Stimulated activated CD4-positive, alpha-beta T cell treated with anti-CD3 and anti-CD28 coated beads, Interleukin-15, amount 100 ng/mL, for 1 hour (primary cell): Measurements from ENCODE around the gene LOC101059915.
"Not testable (repeated sequence)": the region's sequence is repeated elsewhere in the genome, so short reads cannot be mapped to it uniquely, and the experiment has no call there.

Experiments
- DNase-seq, 2 donors: peaks; one replicate each; pipeline ENCODE4 v3.0.0-alpha.2; 2020; ENCODE audit warnings: low read depth in 1 of 2, low spot score in 1 of 2

LOC101059915 gene

DNA sequence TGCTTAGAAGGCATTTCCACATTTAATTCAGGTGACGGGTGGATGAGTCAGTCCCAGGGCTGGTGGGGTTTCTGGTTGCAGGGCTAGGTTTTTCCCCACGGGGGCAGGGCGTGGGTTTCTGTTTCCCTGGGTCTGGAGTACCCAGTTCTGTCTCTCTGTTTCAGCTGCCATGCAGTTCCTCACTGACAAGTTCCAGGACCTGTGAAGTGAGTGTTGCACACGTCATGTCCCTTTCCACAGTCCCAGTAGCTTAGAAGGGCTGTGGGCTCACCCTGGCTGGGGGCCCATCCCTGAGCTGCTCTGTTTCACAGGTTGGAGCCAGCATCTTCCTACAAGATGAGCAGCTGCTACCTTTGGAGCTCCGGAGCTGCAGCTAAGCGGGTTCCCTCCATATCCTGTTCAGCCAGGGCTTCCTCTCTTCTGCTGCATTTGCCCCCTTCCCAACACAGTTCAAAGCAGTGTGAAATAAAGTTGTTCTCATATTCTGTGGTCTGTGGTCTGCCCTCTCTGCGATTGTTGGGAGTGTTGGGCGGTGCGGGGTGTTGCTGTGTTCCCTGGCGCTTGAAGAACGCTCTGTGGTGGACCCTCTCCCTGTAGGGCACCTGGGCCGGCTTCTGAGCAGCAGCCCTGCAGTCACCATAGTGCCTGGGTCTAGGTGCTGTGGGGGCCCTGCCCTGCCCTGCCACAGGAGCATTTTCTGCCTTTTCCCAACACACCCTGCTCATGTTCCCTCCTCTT is 3.9 kb downstream of the LOC101059915 start:
- peak in 1 of 2 donors; percentile 50 for DNase-seq

DNA sequence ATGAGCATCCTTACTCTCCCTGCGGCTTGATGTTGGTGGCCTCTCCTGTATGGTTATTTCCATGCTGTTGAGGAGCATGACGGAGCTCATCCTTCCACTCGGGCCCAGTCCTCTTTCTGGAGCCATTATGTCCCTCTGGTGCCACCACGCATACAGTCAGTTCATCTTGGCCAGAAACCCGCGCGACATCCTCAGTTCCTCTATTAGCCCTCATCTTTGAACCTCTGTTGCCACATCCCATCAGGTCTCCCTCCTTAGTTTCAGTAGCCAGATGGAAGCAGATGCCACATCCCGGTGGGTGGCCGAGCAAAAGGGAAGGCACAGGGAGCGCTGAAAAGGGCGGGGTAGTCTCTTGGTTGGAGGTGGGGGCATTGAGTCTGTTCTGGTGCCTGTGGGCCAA is 4.6 kb downstream of the LOC101059915 start:
- DNase-seq, result no peak

DNA sequence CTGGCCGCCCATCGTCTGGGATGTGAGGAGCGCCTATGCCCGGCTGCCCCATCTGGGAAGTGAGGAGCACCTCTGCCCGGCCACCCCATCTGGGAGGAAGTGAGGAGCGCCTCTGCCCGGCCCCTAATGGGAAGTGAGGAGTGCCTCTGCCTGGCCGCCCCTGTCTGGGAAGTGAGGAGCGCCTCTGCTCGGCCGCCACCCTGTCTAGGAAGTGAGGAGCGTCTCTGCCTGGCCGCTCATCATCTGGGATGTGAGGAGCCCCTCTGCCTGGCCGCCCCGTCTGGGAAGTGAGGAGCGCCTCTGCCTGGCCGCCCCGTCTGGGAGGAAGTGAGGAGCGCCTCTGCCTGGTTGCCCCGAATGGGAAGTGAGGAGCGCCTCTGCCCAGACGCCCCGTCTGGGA is 8.3 kb downstream of the LOC101059915 start:
- not testable (repeated sequence) for DNase-seq

DNA sequence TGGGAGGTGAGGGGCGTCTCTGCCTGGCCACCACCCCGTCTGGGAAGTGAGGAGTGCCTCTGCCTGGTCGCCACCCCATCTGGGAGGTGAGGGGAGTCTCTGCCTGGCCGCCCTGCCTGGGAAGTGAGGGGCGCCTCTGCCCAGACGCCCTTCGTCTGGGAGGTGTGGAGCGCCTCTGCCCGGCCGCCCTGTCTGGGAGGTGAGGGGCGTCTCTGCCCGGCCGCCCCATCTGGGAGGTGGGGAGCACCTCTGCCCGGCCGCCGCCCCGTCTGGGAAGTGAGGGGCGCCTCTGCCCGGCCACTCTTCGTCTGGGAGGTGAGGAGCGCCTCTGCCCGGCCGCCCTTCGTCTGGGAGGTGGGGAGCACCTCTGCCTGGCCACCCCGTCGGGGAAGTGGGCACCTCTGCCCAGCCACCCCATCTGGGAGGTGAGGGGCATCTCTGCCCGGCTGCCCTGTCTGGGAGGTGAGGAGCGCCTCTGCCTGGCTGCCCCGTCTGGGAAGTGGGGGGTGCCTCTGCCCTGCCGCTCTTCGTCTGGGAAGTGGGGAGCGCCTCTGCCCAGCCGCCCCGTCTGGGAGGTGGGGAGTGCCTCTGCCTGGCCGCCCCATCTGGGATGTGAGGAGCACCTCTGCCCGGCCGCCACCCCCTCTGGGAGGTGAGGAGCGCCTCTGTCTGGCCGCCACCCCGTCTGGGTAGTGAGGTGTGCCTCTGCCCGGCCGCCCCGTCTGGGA is 8.9 kb downstream of the LOC101059915 start:
- DNase-seq, result not testable (repeated sequence)

DNA sequence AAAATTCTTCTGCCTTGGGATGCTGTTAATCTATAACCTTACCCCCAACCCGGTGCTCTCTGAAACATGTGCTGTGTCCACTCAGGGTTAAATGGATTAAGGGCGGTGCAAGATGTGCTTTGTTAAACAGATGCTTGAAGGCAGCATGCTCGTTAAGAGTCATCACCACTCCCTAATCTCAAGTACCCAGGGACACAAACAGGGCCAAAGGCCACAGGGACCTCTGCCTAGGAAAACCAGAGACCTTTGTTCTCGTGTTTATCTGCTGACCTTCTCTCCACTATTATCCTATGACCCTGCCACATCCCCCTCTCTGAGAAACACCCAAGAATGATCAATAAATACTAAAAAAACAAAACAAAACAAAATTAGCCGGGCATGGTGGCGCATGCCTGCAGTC is 9.8 kb downstream of the LOC101059915 start:
- DNase-seq, result not testable (repeated sequence)

DNA sequence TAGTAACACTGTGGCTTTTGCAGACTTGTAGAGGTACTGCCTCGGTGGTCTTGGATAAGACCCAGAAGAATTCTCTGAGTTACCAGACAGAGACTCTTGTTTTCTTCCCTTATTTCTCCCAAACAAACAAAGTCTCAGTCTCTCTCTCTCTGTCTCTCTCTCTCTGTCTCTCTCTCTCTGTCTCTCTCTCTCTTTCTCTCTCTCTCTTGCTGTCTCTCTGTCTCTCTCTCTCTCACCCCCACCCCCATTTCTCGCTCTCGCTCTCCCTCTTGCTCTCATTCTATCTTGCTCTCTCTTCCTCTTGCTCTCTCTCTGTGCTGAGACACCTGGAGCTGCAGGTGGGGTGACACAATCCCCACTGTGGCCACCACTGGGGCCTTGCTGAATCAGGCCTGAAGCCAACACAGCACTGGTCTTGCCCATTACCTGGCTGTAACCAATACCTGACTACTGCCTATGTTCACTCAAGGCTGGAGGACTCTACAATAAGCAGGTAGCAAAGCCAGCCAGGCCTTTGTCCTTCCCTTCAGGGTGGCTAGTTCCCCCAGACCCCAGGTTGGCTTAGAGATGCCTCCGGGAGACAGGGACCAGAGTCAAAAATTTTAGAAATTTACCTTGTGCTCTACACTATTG is 12.3 kb downstream of the LOC101059915 start:
- no peak for DNase-seq

DNA sequence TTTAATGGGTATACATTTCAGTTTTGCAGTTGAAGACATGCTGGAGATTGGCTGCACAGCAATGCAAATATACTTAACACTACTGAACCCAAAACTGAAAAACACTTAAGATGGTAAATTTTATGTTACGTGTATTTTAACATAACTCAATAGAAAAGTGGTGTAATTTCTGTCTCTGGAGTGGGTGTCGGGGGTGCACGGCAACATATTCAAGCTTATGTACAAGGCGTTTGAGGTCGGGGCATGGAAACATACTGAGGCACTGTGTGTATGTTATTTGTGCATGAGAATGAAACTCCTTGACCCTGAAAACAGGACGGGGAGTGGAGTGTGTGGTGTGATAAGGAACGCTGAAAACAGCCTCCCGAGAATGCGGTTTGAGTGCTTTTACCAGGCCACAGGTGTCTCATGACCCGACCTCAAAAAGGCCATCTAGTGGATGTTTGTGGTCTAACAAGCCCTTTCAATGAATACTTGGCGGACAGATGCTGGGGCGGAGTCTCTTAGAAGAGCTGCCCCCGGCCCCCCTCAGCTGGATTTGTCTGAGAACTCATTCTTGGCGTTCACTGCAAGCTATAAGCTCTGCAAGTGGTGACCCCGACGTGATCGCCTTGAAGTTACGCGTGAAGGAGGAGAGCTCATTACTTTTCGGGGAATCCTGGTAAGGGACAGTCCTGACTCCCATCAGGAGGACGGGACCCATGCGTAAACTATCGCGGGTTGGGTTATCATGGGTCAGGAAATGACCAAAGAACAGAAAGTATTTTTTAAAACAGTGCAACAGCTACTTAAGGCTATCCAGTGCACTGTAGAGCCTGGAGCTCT is 29.5 kb downstream of the LOC101059915 start:
- not testable (repeated sequence) for DNase-seq

DNA sequence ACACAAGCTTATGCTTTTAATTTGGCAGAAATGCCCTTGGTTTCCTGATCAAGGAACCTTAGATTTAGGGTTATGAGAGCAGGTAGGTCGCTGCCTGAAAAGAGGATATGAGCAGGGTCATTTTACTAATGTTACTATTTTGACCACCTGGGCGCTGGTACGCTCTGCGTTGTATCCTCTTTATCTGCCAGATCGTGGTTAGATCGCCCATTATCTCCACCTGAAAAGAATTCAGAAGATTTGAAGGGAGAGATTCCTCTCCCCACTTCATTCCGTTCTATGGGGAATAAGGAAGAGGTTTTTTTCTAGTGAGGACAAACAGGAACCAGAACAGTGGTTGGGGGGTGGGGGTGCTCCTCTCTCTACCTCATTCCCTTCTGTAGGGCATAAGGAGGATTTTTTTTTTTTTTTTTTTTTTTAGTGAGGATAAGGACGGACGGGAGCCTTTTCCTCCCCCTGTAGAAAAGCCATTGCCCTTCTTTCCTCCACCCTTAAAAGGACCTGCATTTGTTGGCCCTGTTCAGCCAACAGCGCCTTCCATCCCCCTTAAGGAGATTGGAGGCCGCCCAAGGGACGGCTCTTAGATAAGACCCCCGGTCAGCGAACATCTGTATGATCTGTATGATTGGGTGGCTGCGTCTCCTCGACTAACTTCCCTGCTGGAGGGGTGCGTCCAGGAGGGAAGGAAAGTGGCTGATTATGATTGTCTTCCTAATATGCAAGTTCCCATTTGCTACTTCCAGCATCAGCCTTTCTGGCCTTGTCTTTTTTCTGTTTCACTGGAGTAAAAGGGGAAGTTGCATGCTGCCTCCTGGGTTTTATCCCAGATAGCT is 30.3 kb downstream of the LOC101059915 start:
- DNase-seq, result not testable (repeated sequence)

DNA sequence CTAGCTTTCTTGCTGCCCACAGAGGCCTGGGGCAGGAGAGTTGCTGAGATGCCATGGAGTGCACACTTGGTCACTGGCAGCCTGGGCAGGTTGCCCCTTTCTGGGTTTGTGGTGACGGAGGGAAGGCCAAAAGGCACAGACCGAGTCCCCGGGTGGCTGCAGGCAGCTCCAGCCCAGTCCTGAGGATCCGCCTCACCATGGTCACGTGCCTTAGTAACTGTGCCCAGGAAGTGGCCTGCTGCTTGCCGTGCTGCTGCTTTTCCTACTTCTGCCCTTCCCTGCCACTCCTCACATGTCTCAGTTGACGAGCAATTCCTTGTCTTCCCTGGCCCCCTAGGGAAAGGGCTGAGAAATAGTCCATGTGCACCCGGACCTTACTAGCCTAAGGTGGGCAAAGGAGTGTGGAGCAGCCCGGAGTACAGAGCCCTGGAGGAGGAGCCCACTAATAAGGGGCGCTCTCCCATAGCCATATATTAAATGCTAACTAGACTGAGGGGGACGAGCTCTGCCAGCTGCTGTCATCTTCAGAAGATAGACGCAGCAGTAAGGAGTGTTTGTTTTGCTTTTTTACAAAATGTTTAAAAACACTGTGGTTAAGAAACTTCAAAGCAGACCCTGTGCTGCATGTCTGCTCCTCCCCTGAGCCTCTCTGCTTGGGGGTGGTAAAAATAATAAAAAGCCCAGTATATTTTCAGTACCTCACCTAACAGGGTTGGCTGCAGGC is 31.1 kb downstream of the LOC101059915 start:
- not testable (repeated sequence) for DNase-seq

DNA sequence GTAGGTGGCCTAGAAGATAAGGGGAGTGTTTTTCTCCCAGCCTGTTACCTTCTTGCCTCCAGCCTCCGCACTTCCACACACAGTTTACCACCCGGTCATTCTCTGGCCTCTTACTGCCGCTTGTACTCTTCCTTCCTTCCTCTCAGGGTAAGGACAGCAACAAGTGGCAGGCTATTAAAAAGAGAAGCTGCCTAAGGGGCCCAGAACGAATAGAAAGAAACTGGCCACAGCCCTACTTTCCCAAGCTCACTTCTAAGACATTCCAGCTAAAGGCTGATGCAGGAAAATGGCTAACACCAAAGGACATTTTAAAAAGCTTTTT is 31.6 kb downstream of the LOC101059915 start:
- not testable (repeated sequence) for DNase-seq

DNA sequence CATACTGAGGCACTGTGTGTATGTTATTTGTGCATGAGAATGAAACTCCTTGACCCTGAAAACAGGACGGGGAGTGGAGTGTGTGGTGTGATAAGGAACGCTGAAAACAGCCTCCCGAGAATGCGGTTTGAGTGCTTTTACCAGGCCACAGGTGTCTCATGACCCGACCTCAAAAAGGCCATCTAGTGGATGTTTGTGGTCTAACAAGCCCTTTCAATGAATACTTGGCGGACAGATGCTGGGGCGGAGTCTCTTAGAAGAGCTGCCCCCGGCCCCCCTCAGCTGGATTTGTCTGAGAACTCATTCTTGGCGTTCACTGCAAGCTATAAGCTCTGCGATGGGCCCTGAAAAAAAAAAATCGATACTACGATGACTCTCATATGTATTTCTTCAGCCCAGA is 35.5 kb downstream of the LOC101059915 start:
- DNase-seq, result not testable (repeated sequence)

DNA sequence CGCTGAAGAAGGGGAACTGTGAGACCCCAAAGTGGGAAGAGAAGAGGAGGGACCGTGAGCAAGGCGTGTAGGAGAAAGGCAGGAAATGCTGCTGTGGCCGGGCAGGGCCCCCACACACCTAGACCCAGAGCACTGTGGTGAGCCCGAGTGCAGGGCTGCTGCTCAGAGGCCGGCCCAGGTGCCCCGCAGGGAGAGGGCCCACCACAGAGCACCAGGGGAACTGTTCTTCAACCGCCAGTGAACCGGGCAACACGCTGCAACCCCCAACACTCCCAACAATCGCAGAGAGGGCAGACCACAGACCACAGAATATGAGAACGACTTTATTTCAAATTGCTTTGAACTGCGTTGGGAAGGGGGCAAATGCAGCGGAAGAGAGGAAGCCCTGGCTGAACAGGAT is 46.7 kb downstream of the LOC101059915 start:
- not testable (repeated sequence) for DNase-seq

DNA sequence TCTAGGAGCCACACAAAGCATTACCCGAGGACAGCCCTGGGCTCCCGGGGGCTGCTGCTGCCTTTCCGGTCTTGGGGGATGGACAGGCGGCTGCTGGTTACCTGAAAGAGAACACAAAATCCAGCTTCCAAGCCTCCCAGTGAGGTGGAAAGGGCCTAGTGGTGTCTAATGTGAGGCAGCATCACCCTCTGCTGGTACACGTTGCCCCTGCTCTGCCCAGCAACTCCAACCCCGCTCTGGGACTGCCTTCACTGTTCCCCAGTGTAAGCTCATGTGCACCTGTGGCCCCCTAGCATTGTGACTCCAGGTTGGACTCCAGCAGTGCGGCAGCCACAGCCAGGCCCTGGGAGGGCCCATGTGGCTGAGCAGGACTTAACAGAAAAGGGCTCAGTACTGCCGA is 48.2 kb downstream of the LOC101059915 start:
- not testable (repeated sequence) for DNase-seq

DNA sequence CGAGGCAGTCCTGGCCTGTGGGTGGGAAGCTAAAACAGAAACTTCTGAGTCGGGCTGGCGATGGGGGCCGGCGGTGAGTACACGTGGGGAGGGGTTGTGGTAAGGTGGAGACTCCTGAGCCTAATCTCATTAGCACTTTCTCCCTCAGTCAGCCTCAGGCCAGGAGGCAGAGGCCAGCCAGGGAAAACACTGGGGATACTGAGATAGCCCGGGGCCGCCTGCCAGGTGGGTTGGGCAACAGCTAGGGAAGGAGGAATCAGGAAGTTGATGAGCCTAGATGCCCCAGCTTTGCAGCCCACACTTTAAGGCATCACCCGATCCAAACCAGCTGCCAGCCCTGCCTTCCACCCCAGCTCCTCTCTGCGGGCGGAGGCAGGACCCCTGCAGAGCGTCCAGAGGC is 49.0 kb downstream of the LOC101059915 start:
- DNase-seq, result not testable (repeated sequence)

DNA sequence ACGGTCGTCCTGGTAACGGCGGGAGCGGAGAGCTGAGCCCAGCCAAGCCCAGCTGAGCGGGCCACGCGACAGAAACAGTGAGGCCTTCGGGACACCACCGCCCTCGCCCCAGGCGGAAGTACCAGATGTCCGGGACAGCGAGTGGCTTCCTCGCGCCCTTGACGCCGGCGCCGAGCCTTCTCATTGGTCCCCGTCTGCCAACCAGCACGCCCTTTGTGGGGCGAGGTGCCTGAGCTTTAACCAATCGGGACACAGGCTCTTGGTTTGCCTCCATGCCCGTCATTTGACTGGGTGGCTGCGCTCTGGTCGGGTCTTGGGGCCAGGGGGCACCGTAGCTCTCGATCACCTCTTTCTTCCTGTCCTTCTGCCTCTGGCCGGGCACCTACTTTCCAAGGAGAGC is 50.8 kb downstream of the LOC101059915 start, which contains the start of gene CXorf49:
TSS of gene CXorf49 (minus strand) at position 101 of the 400 bp plus-strand sequence. CDS start 134 bp downstream, outside the sequence.
- not testable (repeated sequence) for DNase-seq

DNA sequence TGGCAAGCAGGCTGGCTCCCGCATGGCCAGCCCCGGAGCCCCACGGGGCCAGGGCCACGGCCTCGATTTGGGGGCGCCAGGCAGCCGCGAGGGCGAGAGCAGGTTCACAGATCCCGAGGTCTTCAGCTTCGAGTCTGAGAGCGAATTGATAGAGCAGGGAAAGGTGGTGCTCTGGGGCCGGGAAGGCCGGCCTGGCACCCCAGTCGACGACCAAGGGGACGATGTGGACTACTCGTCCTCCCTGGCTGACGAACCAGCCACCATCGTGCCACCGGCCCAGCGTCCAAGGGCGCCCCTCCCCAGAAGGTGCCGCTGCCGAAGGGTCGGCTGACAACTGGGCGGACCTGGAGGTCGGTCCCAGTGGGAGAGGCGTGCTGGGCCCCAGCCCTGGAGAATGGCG is 51.8 kb downstream of the LOC101059915 start:
- not testable (repeated sequence) for DNase-seq

DNA sequence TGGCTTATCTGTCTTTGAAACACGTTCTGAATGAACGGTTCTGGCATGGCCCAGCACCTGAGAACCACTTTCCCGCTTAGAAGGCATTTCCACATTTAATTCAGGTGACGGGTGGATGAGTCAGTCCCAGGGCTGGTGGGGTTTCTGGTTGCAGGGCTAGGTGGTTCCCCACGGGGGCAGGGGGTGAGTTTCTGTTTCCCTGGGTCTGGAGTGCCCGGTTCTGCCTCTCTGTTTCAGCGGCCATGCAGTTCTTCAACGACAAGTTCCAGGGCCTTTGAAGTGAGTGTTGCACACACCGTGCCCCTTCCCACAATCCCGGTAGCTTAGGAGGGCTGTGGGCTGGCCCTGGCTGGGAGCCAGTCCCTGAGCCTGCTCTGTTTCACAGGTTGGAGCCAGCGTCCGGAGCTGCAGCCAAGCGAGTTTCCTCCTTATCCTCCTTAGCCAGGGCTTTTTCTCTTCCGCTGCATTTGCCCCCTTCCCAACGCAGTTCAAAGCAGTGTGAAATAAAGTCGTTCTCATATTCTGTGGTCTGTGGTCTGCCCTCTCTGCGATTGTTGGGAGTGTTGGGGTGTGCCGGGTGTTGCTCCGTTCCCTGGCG is 53.0 kb downstream of the LOC101059915 start:
- not testable (repeated sequence) for DNase-seq
